ENCODE results near the gene CYBC1. TPM values are rescaled to one million over a fixed set of nuclear protein-coding genes. Genes with fewer than 3 reads are reported as not detected.

Gene CYBC1
- total RNA-seq, 1 experiment from 2014 or later = 99.9 TPM

GRCh38 chr17:82438401-82439193 lies 12.0 kb downstream of the CYBC1 start:
- Histone ChIP-seq H3K4me3 (ENCODE audit: low read depth, low read length) (no peak overlapping the region), H3K4me1 (no peaks in the 10 kb centered on the region), H3K9me3 (no peaks in the 10 kb centered on the region), H3K27me3 (replicated peaks; ENCODE audit: control insufficient read depth, insufficient read depth, low read length) (no peaks in the 10 kb centered on the region), H3K36me3 (ENCODE audit: control insufficient read depth, insufficient read depth, low read length) (peaks cover 1% of the 10 kb centered on the region; the same call in 1 of the 2 replicates)
- BruUV-seq (replicated peaks) = no TSS peak
- intact Hi-C loops (cut with micrococcal nuclease; ENCODE audit: unreplicated experiment) = no loop called here
- DNase-seq = no peak
- TF ChIP-seq CTCF (IDR thresholded peaks at IDR 0.05; ENCODE audit: insufficient read depth in 1 of 2, low read depth in 1 of 2, low read length in 1 of 2, severe bottlenecking in 1 of 2, unreplicated experiment in 1 of 2) = no peak
- Mint-ChIP-seq H3K36me3 (ENCODE audit: insufficient read depth, unreplicated experiment) (peaks cover 41% of the 10 kb centered on the region), H3K4me1 (ENCODE audit: low read depth, unreplicated experiment) (no peaks in the 10 kb centered on the region), H3K9me3 (ENCODE audit: unreplicated experiment) (no peaks in the 10 kb centered on the region), H3K27me3 (ENCODE audit: insufficient read depth, unreplicated experiment) (no peaks in the 10 kb centered on the region), H3K4me3 (ENCODE audit: unreplicated experiment) (no peak overlapping the region), H3K27ac (ENCODE audit: unreplicated experiment) (no peak overlapping the region)
- ChIA-PET POLR2A (no interaction called here), CTCF (interaction anchor here (1.3 kb wide), 1 partner anchor 81 kb away, joined by 3 read pairs; no protein-coding TSS in a partner anchor)

GRCh38 chr17:82437325-82437668 lies 13.3 kb downstream of the CYBC1 start:
- H3K4me3 ChIP-seq (ENCODE audit: low read depth, low read length) = no peak overlapping the region
- Mint-ChIP-seq H3K4me3 (ENCODE audit: unreplicated experiment) (no peak overlapping the region), H3K27me3 (ENCODE audit: insufficient read depth, unreplicated experiment) (no peaks in the 10 kb centered on the region), H3K36me3 (ENCODE audit: insufficient read depth, unreplicated experiment) (peaks cover 33% of the 10 kb centered on the region), H3K4me1 (ENCODE audit: low read depth, unreplicated experiment) (no peaks in the 10 kb centered on the region), H3K9me3 (ENCODE audit: unreplicated experiment) (no peaks in the 10 kb centered on the region), H3K27ac (ENCODE audit: unreplicated experiment) (no peak overlapping the region)
- no peak for DNase-seq
- no peak for TF ChIP-seq CTCF (IDR thresholded peaks at IDR 0.05; ENCODE audit: insufficient read depth in 1 of 2, low read depth in 1 of 2, low read length in 1 of 2, severe bottlenecking in 1 of 2, unreplicated experiment in 1 of 2)
- BruUV-seq (replicated peaks) = no TSS peak
- no peaks in the 10 kb centered on the region for H3K27me3 ChIP-seq (replicated peaks; ENCODE audit: control insufficient read depth, insufficient read depth, low read length)
- POLR2A ChIA-PET = no interaction called here
- intact Hi-C loops (cut with micrococcal nuclease; ENCODE audit: unreplicated experiment) = no loop called here
- H3K4me1 ChIP-seq = no peaks in the 10 kb centered on the region
- CTCF ChIA-PET = no interaction called here
- H3K36me3 ChIP-seq (ENCODE audit: control insufficient read depth, insufficient read depth, low read length) = no peaks in the 10 kb centered on the region; the same call in 1 of the 2 replicates
- no peaks in the 10 kb centered on the region for H3K9me3 ChIP-seq

- no peaks in the 10 kb centered on the region for H3K9me3 ChIP-seq
- ChIA-PET POLR2A (no interaction called here), CTCF (no interaction called here)
- no TSS peak for BruUV-seq (replicated peaks)
- no peak overlapping the region for H3K4me3 ChIP-seq (ENCODE audit: low read depth, low read length)
- H3K27me3 Mint-ChIP-seq (ENCODE audit: insufficient read depth, unreplicated experiment) = no peaks in the 10 kb centered on the region
- H3K36me3 ChIP-seq (ENCODE audit: control insufficient read depth, insufficient read depth, low read length) = no peaks in the 10 kb centered on the region
- no peak for TF ChIP-seq CTCF (IDR thresholded peaks at IDR 0.05; ENCODE audit: insufficient read depth in 1 of 2, low read depth in 1 of 2, low read length in 1 of 2, severe bottlenecking in 1 of 2, unreplicated experiment in 1 of 2)
- H3K9me3 Mint-ChIP-seq (ENCODE audit: unreplicated experiment) = no peaks in the 10 kb centered on the region
- H3K4me3 Mint-ChIP-seq (ENCODE audit: unreplicated experiment) = no peak overlapping the region
- no peaks in the 10 kb centered on the region for H3K27me3 ChIP-seq (replicated peaks; ENCODE audit: control insufficient read depth, insufficient read depth, low read length)
- intact Hi-C loops (cut with micrococcal nuclease; ENCODE audit: unreplicated experiment) = no loop called here
- peaks cover 28% of the 10 kb centered on the region for H3K36me3 Mint-ChIP-seq (ENCODE audit: insufficient read depth, unreplicated experiment)
- no peaks in the 10 kb centered on the region for H3K4me1 ChIP-seq
- no peaks in the 10 kb centered on the region for H3K4me1 Mint-ChIP-seq (ENCODE audit: low read depth, unreplicated experiment)
- H3K27ac Mint-ChIP-seq (ENCODE audit: unreplicated experiment) = no peak overlapping the region
- DNase-seq = no peak
These were observed 13.8 kb downstream of the CYBC1 start for GRCh38 chr17:82436601-82437324.

Data from Caco-2 (cell line).